ENCODE measurements around the gene DOCK1. TPM values are rescaled to one million over a fixed set of nuclear protein-coding genes. Genes with fewer than 3 reads are reported as not detected.

The DOCK1 gene
- total RNA-seq, 4 donors from 2014 or later, result 50.8 to 59.0 (median 53.6) TPM

DNA sequence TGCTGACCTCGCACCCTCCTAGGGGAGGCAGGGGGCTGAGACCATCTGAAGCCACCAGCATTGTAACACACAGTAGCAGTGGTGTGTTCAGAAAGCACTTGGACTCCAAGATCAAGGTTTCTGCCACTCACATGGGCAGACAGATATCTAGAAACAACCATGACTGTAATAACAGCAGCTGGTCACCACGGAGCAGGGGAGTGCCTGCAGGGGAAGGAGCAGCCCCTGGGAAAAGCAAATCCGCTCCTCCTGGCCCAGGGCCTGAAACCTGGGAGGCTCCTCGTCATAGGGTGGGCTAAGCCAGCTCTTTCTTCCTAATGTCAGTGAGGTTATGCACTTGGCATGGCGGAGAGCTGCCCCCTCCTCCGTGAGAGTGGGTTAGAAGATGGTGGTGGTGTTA, 409.6 kb downstream of the DOCK1 start:
- Histone ChIP-seq H3K4me3 (no peak overlapping the region), H3K9me3 (no peaks in the 10 kb centered on the region), H3K4me1 (peaks cover 0 to 27% (median 0%) of the 10 kb centered on the region in 3 donors), H3K27ac (no peak overlapping the region), H3K36me3 (no peaks in the 10 kb centered on the region), H3K27me3 (no peaks in the 10 kb centered on the region)
- TF ChIP-seq EP300 (IDR thresholded peaks at IDR 0.05) (no peak), POLR2AphosphoS5 (IDR thresholded peaks at IDR 0.05) (no peak), POLR2A (IDR thresholded peaks at IDR 0.05) (no peak), CTCF (IDR thresholded peaks at IDR 0.05) (no peak)
- 76% methylated on average over 3 of the region's 6 CpGs; no CpG with 5 or more reads in 1 of the 2 donors for WGBS, 2 donors (ENCODE audit: low coverage in 1 of 2)
- ATAC-seq, result no peak

DNA sequence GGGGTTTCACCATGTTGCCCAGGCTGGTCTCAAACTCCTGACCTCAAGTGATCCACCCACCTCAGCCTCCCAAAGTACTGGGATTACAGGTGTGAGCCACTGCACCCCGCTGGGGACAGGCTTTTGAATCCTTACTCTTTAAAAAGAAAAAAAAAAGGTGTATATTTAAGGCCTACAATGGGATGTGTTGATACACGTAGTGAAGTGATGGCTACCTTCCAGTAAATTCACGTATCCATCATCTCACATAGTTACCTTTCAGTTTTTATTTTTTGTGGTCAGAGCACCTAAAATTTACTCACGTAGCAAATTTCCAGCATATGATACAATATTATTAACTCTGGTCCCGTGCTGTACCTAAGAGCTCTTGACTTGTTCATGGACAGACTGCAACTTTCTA, 410.7 kb downstream of the DOCK1 start:
- 63 to 92% methylated on average over 2 to 5 of the region's 5 CpGs for WGBS, 2 donors (ENCODE audit: low coverage in 1 of 2)
- no peak for ATAC-seq
- H3K27ac ChIP-seq, result no peak overlapping the region
- no peaks in the 10 kb centered on the region for H3K27me3 ChIP-seq
- H3K36me3 ChIP-seq, result no peaks in the 10 kb centered on the region
- no peaks in the 10 kb centered on the region for H3K9me3 ChIP-seq
- no peak overlapping the region for H3K4me3 ChIP-seq
- TF ChIP-seq CTCF (IDR thresholded peaks at IDR 0.05) (no peak), POLR2A (IDR thresholded peaks at IDR 0.05) (no peak), POLR2AphosphoS5 (IDR thresholded peaks at IDR 0.05) (no peak), EP300 (IDR thresholded peaks at IDR 0.05) (no peak)
- peaks cover 0 to 27% (median 0%) of the 10 kb centered on the region in 3 donors for H3K4me1 ChIP-seq

- Histone ChIP-seq H3K4me3 (no peak overlapping the region), H3K27ac (no peak overlapping the region), H3K4me1 (peaks cover 0 to 17% (median 0%) of the 10 kb centered on the region in 3 donors), H3K9me3 (no peaks in the 10 kb centered on the region), H3K27me3 (no peaks in the 10 kb centered on the region), H3K36me3 (no peaks in the 10 kb centered on the region)
- 93% methylated on average over 5 of the region's 6 CpGs; no CpG with 5 or more reads in 1 of the 2 donors for WGBS, 2 donors (ENCODE audit: low coverage in 1 of 2)
- no peak for ATAC-seq
- no peak for TF ChIP-seq CTCF (IDR thresholded peaks at IDR 0.05)
- TF ChIP-seq EP300 (IDR thresholded peaks at IDR 0.05), result no peak
- TF ChIP-seq POLR2A (IDR thresholded peaks at IDR 0.05), result no peak
- TF ChIP-seq POLR2AphosphoS5 (IDR thresholded peaks at IDR 0.05), result no peak
Observed at GRCh38 chr10:127318396-127318795, 413.2 kb downstream of the DOCK1 start.

GRCh38 chr10:127319271-127319670, 414.0 kb downstream of the DOCK1 start:
- no peaks in the 10 kb centered on the region for H3K27me3 ChIP-seq
- H3K9me3 ChIP-seq, result no peaks in the 10 kb centered on the region
- no peak for ATAC-seq
- peaks cover 0 to 9% (median 0%) of the 10 kb centered on the region in 3 donors for H3K4me1 ChIP-seq
- no peak overlapping the region for H3K27ac ChIP-seq
- H3K4me3 ChIP-seq, result no peak overlapping the region
- WGBS, 2 donors (ENCODE audit: low coverage in 1 of 2), result 94 to 96% methylated on average over 5 to 9 of the region's 9 CpGs
- no peaks in the 10 kb centered on the region for H3K36me3 ChIP-seq
- TF ChIP-seq POLR2A (IDR thresholded peaks at IDR 0.05) (no peak), POLR2AphosphoS5 (IDR thresholded peaks at IDR 0.05) (no peak), EP300 (IDR thresholded peaks at IDR 0.05) (no peak), CTCF (IDR thresholded peaks at IDR 0.05) (no peak)

DNA sequence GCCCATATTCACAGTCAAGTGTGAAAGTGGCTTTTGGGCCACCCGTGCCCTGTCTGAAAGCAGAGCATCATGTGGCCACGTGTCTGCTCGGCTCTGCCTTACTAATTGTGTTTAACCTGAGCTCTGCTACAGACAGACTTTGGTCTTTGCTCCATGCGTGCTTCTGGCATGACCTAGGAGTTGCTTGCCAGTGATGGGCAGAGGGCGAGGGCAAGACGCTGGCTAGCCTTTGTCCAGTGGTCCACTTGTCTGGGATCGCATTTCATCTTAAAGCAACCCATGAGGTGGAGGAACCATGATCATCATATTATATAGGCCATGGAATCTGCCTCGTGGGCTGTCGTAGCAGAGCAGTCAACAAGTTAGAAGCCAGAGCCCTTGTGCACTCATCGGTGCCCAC, 414.5 kb downstream of the DOCK1 start:
- TF ChIP-seq POLR2A (IDR thresholded peaks at IDR 0.05) (no peak), POLR2AphosphoS5 (IDR thresholded peaks at IDR 0.05) (no peak), CTCF (IDR thresholded peaks at IDR 0.05) (no peak), EP300 (IDR thresholded peaks at IDR 0.05) (no peak)
- Histone ChIP-seq H3K27ac (no peak overlapping the region), H3K4me1 (peaks cover 0 to 4% (median 0%) of the 10 kb centered on the region in 3 donors), H3K9me3 (no peaks in the 10 kb centered on the region), H3K36me3 (no peaks in the 10 kb centered on the region), H3K27me3 (no peaks in the 10 kb centered on the region), H3K4me3 (no peak overlapping the region)
- ATAC-seq, result no peak
- WGBS, 2 donors (ENCODE audit: low coverage in 1 of 2), result 88% methylated on average over 6 of the region's 10 CpGs; no CpG with 5 or more reads in 1 of the 2 donors
